GM03348 (cell line): Measurements from ENCODE around the gene MS4A6A.
"Not testable (repeated sequence)": the region's sequence is repeated elsewhere in the genome, so short reads cannot be mapped to it uniquely, and the experiment has no call there.

Source experiments
- DNase-seq: peaks from one replicate; pipeline ENCODE4 v3.0.0; 2012; ENCODE audit warnings: low spot score

MS4A6A gene, protein sequence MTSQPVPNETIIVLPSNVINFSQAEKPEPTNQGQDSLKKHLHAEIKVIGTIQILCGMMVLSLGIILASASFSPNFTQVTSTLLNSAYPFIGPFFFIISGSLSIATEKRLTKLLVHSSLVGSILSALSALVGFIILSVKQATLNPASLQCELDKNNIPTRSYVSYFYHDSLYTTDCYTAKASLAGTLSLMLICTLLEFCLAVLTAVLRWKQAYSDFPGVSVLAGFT

DNA sequence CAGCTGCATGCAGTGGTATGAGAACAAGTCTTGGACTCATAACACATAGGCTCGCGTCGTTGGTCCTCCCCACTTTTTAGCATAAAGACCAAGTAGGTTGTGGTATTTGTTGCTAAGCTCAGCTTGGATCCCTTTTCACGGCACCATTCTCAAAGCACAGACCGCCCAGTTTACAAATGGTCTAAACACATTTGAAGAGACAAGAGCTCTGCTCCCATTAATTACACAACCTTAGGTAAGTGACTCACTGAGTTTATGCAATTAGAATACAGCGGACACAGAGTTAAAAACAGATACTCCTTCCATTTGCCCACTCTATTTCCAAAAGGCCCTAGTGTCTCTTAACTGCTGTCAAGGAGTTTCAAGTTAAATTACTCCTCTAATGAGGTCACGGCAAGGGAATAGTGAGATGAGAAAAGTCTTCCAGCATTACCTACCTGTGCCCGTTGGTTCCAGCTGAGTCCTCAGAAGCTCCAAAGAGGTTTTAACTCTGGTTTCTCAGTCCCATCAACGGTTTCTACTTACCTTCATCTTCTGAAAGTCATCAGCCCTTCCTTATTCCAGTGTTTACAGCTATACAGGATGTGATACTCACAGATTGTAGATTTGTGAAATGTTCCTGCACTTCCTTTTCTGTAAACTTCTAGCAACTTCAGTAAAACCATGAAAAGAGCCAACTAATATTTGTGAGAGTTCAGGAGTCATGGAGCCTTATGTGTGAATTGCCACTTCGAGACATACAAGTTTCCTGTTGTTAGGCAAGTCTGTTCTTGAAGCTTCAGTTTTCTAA, at the start of gene MS4A6A:
Gene MS4A6A (minus strand): TSS at position 543 of the 790 bp plus-strand sequence. CDS start 1,356 bp downstream, outside the sequence.
- no peak for DNase-seq

DNA sequence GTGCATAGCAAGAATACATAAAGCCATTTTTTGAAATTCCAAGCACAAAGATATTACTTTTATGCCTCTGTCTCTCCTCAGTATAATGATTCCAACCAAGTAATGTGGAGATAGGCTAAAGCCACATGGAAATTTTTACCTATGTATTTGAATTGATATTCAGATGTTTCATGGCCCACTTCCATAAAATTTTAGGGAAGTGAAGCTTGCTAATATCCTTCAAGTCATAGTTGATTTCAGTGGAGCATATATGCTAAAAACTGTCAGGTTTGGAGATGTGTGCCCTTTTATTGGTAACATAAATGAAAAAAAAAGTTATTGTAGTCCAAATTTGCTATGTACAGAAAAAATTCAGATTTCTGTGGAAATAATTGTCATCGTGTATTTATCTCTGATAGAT, 47.8 kb upstream of the MS4A6A start:
- no peak for DNase-seq

DNA sequence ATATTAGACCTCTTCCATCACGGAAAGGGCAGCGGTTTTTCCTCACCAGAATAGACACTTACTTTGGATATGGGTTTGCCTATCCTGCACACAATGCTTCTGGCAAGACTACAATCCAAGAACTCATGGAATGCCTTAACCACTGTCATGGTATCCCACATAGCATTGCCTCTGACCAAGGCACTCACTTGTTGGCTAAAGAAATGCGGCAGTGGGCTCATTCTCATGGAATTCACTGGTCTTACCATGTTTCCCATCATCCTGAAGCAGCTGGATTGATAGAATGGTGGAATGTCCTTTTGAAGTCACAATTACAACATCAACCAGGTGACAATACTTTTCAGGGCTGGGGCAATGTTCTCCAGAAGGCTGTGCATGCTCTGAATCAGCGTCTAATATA, 39.3 kb upstream of the MS4A6A start:
- no peak for DNase-seq

DNA sequence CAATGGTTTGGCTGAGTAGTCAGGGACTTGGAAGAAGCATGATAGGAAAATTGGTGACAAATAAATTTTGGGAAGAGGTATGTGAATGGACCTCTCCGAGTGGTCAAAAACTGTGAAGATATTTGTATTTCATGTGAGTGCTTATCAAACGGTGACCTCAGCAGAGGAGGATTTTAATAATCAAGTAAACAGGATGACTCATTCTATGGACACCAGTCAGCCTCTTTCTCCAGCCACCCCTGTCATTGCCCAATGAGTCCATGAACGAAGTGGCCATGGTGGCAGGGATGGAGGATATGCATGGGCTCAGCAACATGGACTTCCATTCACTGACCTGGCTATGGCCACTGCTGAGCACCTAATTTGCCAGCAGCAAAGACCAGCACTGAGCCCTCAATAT, 38.8 kb upstream of the MS4A6A start:
- no peak for DNase-seq

DNA sequence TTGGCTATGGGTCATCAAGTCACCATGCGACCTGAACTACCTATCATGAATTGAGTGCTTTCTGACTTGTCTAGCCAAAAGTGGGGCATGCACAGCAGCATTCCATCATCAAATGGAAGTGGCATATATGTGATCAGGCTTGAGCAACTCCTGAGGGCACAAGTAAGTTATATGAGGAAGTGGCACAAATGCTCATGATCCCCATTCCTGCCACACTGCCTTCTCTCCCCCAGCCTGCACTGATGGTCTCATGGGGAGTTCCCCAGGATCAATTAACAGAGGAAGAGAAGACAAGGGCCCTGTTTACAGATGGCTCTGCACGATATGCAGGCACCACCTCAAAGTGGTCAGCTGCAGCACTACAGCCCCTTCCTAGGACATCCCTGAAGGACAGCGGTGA, 38.3 kb upstream of the MS4A6A start:
- no peak for DNase-seq

DNA sequence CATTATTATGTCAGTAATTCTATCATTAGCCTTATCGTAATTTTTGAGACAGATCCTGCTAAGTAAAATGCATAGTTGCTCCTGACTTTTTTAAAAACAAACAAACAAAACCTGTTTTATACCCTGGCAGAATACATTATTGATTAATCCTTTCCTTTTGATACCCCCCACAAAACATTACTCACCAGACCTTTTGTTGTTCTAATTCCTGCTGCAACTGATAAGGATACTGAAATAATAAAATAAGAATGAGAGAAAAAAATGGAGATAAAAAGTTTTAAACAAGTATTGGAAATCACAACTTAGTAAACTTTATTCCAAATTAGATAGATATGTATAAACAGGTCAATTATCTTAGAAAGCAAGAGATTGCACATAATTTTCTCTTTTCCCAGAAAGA, 31.5 kb upstream of the MS4A6A start:
- DNase-seq = no peak

DNA sequence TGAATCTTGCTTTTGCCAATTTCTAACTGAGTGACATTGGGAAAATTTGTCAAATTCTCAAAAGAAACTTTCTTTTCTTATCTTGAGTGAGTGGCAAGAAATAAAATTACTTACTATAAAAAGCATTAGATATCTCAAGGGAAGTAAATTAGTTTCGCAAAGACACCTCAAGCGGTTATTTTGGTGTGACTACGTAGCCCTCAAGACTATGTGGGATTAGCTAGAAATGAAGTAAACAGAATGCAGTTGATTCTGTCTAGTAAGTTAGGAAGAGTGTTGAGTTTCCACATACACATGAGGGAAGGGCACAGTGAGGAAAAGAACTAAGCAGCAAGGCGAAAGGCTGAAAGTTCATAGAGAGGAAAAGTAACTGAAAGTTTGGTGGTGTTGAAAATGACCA, 28.3 kb upstream of the MS4A6A start:
- DNase-seq = no peak

DNA sequence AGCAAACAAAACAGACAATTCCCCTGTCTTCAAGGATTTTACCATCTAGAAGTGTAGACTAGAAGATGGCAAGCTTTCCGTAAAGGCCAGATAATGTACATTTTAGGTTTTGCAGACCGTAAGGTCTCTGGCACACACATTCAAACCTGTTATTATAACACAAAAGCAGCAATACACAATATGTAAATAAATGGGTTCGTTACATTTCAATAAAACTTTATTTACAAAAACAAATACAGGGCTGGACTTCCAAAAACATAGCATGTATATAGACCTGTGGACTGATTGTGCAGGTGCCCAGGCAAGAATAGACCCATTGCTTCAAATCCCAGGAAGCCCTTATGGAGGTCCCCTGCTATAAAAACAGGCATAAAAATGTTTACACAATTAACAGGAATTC, 27.1 kb upstream of the MS4A6A start:
- no peak for DNase-seq

DNA sequence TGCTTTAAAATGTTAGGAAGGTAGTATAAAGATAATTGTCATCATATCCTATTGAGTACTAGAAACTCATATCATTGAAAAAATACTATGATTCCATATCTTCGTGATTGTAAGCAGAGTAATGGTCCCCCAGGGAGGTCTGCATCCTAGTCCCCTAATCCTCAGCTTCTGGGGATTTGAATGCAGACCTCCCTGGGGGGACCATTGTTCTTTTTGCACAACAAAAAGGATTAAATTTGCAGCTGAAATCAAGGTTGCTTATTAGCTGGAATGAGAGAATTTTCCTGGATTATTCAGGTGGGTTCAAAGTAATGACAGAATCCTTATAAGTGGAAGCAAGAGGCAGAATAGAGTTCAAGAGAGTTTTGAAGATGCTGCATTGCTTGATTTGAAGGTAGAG, 26.1 kb upstream of the MS4A6A start:
- DNase-seq = no peak

DNA sequence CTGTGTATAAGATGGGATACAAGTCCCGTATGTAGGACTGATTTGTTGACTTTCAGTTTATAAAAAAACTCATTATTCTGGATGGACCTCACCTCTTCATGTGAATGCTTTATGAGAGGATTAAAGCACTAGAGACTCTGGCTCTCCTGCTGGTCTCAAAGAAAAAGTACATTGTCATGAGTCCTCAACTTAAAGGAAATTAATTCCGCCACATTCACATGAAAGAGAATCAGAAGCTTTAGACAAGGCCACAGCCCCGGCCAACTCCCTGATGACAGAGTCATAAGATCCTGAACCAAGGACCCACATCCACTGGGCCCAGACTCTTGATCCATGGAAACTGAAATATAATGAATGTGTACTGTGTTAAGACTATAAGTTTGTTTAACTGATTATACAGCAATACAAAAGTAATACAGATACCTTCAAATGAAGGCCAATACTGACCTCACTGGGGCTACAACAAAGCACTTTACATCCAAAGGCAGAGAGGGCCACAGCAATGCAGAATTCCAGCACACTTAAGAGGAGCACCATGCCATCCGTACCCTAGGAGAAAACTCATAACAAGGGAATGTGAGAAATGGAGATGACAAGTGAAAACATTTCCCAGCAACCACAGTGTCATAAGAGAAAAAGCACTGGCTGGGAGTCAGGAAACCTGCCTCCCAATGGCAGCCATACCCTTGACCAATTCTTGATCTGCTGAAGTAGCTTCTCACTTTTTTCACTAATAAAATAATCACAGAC, 25.4 kb upstream of the MS4A6A start:
- DNase-seq = no peak

DNA sequence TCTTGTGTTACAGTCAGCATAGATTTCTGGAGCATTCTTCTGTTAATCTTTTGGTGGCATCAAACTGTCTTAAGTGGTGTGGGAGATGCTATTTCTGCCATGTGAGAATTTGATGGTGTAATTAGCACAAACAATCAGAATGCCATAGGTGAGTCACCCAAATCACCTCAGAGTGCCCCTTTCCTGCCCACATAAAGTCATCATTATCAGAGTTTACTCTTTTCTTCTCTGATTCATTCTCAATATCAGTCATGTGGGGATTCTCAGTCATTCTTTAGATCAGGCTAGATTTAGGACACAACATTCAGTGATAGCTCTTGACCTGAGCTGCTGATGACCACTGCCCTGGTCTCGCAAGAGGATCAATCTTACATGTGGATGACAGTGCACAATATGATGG, 23.7 kb upstream of the MS4A6A start:
- no peak for DNase-seq

DNA sequence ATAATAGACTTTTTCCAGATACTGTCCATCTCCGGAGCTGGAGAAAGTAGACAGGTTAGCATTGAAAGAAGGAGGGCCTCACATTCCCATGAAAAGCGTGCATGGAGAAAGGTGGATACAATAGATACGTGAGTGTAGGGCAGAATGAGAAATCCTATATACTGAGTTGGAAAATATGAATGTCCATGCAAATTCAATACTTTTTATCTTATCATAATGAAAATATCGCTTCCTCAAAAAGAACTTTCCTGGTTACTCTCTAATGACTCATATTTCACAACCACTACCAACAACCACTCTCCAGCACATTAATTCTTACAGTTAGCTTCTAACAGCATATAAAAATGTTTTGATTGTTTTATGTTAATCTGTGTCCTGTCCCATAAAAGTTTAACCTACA, 22.0 kb upstream of the MS4A6A start:
- no peak for DNase-seq

DNA sequence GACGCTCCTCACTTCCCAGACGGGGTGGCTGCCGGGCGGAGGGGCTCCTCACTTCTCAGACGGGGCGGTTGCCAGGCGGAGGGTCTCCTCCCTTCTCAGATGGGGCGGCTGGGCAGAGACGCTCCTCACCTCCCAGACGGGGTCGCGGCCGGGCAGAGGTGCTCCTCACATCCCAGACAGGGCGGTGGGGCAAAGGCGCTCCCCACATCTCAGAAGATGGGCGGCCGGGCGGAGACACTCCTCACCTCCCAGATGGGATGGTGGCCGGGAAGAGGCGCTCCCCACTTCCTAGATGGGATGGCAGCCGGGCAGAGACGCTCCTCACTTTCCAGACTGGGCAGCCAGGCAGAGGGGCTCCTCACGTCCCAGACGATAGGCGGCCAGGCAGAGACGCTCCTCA, 18.5 kb upstream of the MS4A6A start:
- DNase-seq = not testable (repeated sequence)

DNA sequence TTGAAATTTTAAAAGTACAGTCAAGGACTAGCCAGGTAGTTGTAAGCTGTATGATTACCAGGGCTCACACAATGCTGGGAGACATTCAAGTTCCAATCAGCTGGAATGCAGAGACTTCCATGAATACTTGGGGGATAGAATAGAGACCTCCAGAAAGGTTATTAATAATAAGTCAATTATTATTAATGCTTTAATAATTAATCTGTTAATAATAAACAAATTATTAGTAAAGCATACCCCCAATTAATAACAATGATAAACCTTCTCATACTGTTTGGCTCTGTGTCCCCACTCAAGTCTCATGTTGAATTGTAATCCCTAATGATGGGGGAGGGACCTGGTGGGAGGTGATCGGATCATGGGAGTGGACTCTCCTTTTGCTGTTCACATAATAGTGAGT, 14.6 kb upstream of the MS4A6A start:
- DNase-seq = no peak

DNA sequence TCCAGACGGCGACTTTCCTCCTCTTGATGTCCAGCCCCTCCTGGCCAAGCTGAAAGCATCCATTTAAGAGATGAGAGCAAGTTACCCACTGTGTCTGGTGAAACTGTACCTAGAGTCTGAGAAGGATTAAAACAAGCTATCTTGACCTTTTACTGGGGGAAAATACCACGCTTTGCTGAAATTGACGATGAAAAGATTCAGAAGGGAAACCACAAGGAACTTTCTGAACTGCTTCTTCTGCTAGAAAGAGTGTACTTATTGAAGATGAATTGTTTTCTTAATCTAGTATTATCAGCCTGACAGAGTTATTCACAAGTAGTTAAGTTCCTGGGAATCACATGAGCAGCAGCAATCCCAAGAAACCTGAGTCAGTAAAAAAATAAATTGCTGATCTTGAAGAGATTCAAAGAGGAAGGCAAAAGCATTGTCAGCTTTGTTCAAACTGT, 13.1 kb upstream of the MS4A6A start:
- no peak for DNase-seq

DNA sequence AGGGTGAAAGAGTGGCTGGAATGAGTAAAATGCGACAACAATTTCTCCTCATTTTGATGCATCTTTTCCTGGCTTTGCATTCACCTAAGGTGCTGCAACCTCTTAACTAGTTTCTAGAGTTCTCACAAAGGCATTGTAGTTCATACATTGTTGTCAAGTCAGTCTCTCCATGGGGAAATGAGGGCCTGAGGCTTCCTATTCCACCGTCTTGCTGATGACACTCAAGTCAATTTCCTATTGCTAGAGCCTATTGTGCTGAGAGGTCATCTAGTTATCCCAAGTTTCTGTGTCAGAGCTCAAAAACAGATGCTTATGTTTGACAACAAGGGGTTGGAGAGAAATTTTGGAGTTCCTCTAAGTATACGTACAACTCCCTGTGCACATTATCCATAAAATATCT, 11.6 kb upstream of the MS4A6A start:
- no peak for DNase-seq

DNA sequence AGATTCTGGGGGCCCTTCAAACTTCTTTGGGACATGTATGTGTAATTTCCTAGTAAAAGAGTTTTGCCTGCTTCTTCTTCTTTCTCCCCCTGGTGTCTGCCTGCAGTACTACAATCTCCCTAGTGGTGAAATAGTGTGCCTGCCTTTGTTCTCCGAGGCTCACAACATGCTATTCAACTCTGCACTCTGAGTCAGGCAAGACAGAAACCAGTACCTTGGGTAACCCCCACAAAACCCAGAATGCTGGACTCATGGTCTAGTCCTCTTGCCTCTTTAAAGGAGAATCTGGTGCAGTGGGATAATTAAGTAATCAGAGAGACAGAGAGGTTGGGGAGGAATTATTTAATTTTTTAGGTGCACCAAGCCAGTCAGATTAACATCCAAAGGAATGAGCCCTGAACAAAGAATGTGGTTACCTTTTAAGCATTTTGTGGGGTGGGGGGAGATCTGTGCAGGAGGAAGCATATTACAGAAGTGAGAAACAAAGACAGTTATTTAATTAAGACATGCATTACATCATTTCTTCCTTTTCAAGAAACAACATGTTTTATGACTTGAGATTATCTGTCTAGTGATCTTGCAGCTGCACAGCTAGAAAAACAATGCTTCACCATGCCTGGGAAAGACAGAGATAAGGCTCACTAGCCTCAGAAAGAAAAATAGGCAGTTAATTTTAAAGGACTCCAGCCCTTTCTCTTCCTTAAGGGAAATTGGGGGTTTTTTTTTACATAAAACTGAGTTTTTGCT, 11.0 kb upstream of the MS4A6A start:
- DNase-seq = peak; percentile 60

DNA sequence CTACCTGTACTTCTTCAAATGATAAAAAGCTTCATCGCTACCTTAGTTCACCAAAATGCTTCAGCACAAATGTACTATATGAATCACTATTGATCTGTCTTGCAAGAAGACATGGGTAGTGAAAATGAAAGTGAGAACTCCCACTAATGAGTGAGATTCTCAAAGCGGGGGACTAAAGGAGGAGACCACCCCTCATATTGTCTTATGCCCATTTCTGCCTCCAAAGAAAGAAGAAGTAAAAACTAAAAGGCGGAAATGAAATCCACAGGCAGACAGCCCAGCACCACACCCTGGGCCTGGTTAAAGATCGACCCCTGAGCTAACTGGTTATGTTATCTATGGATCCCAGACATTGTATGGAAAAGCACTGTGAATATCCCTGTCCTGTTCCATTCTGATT, 9.7 kb upstream of the MS4A6A start:
- DNase-seq = not testable (repeated sequence)

DNA sequence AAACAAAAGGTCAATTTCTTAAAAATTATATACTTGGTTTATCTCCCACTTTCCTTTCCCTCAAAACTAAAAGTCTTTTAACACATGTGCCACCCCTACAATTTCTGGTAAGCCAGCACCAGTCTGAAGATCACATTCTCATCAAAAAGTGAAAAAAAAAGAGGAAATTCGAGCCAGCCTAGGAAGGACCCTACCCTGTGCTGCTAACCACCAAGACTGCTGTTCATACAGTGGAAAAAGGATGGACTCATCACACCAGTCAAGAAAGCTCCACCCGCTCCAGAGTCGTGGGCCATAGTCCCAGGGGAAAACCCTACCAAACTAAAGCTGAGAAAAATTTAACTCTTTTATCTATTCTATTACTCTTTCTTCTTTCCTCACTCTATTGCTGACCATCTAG, 5.6 kb upstream of the MS4A6A start:
- DNase-seq = not testable (repeated sequence)

DNA sequence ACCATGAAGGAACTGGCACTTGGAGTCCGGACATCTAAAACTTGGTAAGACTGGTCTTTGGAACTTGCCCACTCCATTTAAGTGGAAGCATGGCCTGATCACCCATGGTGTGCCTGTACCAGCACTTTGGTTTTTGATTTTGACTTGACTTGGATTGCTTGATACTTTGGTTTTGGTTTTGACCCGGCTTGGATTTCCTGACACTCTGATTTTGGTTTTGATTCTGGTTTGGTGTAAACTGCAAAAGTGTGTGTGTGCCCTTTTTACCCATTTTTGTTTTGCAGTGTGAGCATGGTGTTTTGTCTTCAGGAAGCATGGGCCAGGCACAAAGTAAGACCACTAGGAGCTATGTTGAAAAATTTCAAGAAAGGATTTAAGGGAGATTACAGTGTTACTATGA, 3.2 kb upstream of the MS4A6A start:
- not testable (repeated sequence) for DNase-seq

DNA sequence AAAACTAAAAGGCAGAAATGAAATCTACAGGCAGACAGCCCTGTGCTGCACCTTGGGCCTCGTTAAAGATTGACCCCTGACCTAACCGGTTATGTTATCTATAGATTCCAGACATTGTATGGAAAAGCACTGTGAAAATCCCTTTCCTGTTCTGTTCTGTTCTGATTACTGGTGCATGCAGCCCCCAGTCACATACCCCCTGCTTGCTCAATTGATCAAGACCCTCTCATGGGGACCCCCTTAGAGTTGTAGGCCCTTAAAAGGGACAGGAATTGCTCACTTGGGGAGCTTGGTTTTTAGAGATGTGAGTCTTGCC, 2.6 kb upstream of the MS4A6A start:
- not testable (repeated sequence) for DNase-seq

DNA sequence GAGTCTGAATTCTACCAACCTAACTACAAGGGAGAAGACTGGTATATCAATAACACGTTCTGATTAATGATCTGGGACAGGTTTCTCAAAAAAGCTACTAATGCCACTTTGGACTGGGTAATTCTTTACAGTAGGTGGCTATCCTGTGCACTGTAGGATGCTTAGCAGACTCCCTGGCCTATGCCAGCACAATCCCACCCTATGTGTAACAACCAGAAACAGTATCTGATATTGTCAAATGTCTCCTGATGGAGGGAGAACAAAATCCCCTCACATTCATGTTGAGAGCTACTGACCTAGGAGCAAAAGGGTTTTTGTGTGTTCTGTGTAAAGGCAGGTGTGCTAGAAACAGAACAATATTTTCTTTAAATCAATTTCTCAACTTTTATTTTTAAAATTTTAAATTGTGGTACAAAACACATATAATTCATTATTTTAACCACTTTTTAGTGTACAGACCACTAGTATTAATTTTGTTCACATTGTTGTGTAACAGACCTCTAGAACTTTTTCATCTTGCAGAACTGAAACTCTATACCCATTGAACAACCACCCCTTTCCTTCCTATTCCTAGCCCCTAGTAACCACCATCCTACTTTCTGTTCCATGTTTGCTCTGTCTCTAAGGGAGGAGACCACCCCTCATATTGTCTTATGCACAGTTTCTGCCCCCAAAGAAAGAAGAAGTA, 2.1 kb upstream of the MS4A6A start:
- no peak for DNase-seq
